ENCODE data around the gene MORN1. TPM values are rescaled to one million over a fixed set of nuclear protein-coding genes. Genes with fewer than 3 reads are reported as not detected.

The MORN1 gene
- total and polyA plus RNA-seq, 2 experiments from 2014 or later = 4.8 to 11.1 TPM

DNA sequence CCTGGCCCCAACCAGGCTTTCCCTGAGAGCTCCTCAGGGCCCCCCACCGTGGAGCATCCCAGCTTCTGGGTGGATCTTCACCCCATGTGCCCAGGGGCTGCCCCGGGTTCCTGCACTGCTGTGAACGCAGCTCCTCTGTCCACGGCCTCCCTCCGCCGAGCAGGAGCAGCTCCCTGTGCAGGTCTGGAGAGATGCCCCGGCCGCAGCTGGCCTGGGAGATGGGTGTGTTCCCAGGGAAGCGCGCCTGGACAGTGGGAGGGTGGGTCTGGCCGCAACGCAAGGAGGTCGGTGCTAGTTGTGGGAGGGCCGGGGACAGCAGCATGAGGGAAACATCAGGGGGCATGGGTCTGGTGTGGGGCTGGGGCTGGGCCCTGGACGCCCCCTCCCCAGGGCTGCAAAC, 71.3 kb downstream of the MORN1 start (continued):
- TF ChIP-seq NANOG (IDR thresholded peaks at IDR 0.05; ENCODE audit: borderline replicate concordance) = no peak

DNA sequence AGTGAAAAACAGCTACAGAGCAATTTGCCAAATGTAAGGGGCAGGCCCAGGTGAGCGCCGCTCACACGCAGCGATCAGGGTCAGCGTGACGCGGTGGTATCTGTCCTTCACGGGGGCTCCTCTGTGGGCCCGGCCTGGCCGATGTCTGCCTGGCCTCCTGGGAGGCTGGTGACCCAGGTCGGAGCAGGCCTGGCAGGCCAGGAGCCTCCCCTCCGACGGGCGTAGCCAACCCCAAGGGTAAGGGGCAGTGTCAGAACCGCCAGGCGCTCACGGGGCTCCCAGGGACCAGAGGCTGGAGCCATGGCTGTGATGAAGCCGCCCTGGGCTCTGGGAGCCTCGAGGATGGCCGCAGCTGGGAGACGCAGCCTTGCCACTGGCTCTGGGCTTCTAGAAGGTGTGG, 72.1 kb downstream of the MORN1 start:
- ATAC-seq (no peak), DNase-seq (ENCODE audit: low spot score) (no peak)
- Mint-ChIP-seq H3K4me3 (no peak overlapping the region), H3K36me3 (ENCODE audit: low read depth) (no peaks in the 10 kb centered on the region; the same call in 2 of the 3 replicates), H3K4me1 (peaks cover 6% of the 10 kb centered on the region), H3K27ac (no peak overlapping the region), H3K9me3 (no peaks in the 10 kb centered on the region), H3K27me3 (ENCODE audit: insufficient read depth, low read depth, poor library complexity) (peaks cover 8% of the 10 kb centered on the region)
- Histone ChIP-seq H4K20me1 (replicated peaks; ENCODE audit: insufficient read depth) (no peaks in the 10 kb centered on the region), H3K27me3 (ENCODE audit: insufficient read depth) (no peaks in the 10 kb centered on the region), H3K79me2 (replicated peaks; ENCODE audit: insufficient read depth) (no peaks in the 10 kb centered on the region), H2AFZ (no peak overlapping the region), H3K4me2 (no peak overlapping the region), H3K9me2 (ENCODE audit: insufficient read depth) (no peaks in the 10 kb centered on the region), H3K36me3 (ENCODE audit: insufficient read depth) (no peaks in the 10 kb centered on the region), H3K4me1 (ENCODE audit: insufficient read depth) (peaks cover 4% of the 10 kb centered on the region; the same call in 1 of the 2 replicates), H3K27ac (ENCODE audit: low read depth) (no peak overlapping the region), H3K4me3 (no peak overlapping the region), H3F3A (replicated peaks; ENCODE audit: low read depth) (no peaks in the 10 kb centered on the region)
- TF ChIP-seq STAT1 (IDR thresholded peaks at IDR 0.05; ENCODE audit: unreplicated experiment) = no peak

DNA sequence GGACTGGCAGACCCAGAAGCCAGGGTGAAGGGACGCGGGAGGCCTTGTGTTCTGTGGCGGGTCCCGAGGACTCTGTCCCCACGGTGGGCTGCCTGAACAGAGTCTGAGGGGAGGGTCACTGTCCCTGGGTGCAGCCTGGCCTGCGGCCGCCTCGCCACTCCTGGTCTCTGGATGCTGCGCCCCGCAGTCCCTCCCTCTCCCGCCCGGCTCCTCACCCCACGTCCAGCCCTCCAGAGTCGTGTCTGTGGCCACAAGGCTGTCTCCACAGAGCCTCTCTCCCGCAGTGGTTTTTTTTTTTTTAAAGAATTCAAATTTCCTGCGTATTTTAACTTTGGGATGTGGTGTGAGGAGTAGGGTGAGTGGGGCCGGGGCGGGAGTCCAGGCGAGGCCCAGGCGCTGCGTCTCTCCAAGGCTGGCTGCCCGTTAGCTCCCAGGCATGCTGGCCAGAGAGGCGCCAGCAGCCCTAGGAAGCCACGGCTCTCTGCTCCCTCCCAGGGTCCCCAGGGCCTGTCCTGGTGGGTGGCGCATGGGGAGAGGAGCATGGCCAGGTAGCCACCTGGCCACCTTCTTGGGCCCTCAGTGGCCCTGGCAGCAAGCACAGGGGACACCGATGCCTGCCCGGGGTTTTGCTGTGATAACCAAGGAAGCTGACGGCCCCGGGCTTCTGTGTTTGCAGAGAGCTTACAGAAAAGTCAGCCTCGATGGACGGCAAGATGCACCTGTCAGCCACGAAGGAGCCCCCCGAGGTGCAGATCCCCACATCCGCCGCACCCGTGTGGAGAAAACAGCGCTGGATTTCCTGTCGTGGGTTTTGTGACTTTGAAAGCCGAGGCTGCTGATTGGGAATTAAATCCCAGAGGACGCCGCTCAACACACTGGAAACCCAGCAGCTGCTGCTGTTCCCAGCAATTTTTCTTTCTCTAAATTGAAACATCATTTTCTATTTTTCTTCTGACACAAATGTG, 72.8 kb downstream of the MORN1 start:
- Mint-ChIP-seq H3K4me1 (peaks cover 6% of the 10 kb centered on the region), H3K27ac (no peak overlapping the region), H3K27me3 (ENCODE audit: insufficient read depth, low read depth, poor library complexity) (peaks cover 7% of the 10 kb centered on the region), H3K9me3 (no peaks in the 10 kb centered on the region), H3K36me3 (ENCODE audit: low read depth) (no peaks in the 10 kb centered on the region; the same call in 2 of the 3 replicates), H3K4me3 (no peak overlapping the region)
- no peaks in the 10 kb centered on the region for H3K9me2 ChIP-seq (ENCODE audit: insufficient read depth)
- no peaks in the 10 kb centered on the region; the same call in 1 of the 2 replicates for H3F3A ChIP-seq (replicated peaks; ENCODE audit: low read depth)
- peaks cover 4% of the 10 kb centered on the region; the same call in 1 of the 2 replicates for H3K4me1 ChIP-seq (ENCODE audit: insufficient read depth)
- H3K27me3 ChIP-seq (ENCODE audit: insufficient read depth) = no peaks in the 10 kb centered on the region
- no peaks in the 10 kb centered on the region for H4K20me1 ChIP-seq (replicated peaks; ENCODE audit: insufficient read depth)
- no peak overlapping the region for H2AFZ ChIP-seq
- DNase-seq (ENCODE audit: low spot score) = no peak
- H3K4me2 ChIP-seq = no peak overlapping the region
- no peak for ATAC-seq
- no peaks in the 10 kb centered on the region for H3K36me3 ChIP-seq (ENCODE audit: insufficient read depth)
- no peak overlapping the region for H3K4me3 ChIP-seq
- no peak overlapping the region for H3K27ac ChIP-seq (ENCODE audit: low read depth)
- no peaks in the 10 kb centered on the region for H3K79me2 ChIP-seq (replicated peaks; ENCODE audit: insufficient read depth)
- TF ChIP-seq POLR2AphosphoS5 (IDR thresholded peaks at IDR 0.05; ENCODE audit: low read depth) (no peak), EZH2 (IDR thresholded peaks at IDR 0.05; ENCODE audit: low read depth, unreplicated experiment) (no peak), JUNB (IDR thresholded peaks at IDR 0.05; ENCODE audit: unreplicated experiment) (no peak), CREB1 (CRISPR knock-in tag; IDR thresholded peaks at IDR 0.05; ENCODE audit: low read depth) (no peak), EZH2phosphoT487 (IDR thresholded peaks at IDR 0.05; ENCODE audit: unreplicated experiment) (no peak), STAT1 (IDR thresholded peaks at IDR 0.05; ENCODE audit: unreplicated experiment) (no peak), ZNF331 (CRISPR knock-in tag; IDR thresholded peaks at IDR 0.05; ENCODE audit: low read depth) (no peak), NANOG (IDR thresholded peaks at IDR 0.05; ENCODE audit: borderline replicate concordance) (no peak), ZNF114 (CRISPR knock-in tag; IDR thresholded peaks at IDR 0.05) (no peak)
- TF ChIP-seq, protein P1, sequence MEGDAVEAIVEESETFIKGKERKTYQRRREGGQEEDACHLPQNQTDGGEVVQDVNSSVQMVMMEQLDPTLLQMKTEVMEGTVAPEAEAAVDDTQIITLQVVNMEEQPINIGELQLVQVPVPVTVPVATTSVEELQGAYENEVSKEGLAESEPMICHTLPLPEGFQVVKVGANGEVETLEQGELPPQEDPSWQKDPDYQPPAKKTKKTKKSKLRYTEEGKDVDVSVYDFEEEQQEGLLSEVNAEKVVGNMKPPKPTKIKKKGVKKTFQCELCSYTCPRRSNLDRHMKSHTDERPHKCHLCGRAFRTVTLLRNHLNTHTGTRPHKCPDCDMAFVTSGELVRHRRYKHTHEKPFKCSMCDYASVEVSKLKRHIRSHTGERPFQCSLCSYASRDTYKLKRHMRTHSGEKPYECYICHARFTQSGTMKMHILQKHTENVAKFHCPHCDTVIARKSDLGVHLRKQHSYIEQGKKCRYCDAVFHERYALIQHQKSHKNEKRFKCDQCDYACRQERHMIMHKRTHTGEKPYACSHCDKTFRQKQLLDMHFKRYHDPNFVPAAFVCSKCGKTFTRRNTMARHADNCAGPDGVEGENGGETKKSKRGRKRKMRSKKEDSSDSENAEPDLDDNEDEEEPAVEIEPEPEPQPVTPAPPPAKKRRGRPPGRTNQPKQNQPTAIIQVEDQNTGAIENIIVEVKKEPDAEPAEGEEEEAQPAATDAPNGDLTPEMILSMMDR (conservative IDR thresholded peaks at IDR 0.05; ENCODE audit: low read depth in 2 of 2) = no peak
- TF ChIP-seq, protein P2, sequence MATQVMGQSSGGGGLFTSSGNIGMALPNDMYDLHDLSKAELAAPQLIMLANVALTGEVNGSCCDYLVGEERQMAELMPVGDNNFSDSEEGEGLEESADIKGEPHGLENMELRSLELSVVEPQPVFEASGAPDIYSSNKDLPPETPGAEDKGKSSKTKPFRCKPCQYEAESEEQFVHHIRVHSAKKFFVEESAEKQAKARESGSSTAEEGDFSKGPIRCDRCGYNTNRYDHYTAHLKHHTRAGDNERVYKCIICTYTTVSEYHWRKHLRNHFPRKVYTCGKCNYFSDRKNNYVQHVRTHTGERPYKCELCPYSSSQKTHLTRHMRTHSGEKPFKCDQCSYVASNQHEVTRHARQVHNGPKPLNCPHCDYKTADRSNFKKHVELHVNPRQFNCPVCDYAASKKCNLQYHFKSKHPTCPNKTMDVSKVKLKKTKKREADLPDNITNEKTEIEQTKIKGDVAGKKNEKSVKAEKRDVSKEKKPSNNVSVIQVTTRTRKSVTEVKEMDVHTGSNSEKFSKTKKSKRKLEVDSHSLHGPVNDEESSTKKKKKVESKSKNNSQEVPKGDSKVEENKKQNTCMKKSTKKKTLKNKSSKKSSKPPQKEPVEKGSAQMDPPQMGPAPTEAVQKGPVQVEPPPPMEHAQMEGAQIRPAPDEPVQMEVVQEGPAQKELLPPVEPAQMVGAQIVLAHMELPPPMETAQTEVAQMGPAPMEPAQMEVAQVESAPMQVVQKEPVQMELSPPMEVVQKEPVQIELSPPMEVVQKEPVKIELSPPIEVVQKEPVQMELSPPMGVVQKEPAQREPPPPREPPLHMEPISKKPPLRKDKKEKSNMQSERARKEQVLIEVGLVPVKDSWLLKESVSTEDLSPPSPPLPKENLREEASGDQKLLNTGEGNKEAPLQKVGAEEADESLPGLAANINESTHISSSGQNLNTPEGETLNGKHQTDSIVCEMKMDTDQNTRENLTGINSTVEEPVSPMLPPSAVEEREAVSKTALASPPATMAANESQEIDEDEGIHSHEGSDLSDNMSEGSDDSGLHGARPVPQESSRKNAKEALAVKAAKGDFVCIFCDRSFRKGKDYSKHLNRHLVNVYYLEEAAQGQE (IDR thresholded peaks at IDR 0.05; ENCODE audit: unreplicated experiment) = no peak
- TF ChIP-seq, protein P3, sequence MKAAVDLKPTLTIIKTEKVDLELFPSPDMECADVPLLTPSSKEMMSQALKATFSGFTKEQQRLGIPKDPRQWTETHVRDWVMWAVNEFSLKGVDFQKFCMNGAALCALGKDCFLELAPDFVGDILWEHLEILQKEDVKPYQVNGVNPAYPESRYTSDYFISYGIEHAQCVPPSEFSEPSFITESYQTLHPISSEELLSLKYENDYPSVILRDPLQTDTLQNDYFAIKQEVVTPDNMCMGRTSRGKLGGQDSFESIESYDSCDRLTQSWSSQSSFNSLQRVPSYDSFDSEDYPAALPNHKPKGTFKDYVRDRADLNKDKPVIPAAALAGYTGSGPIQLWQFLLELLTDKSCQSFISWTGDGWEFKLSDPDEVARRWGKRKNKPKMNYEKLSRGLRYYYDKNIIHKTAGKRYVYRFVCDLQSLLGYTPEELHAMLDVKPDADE (IDR thresholded peaks at IDR 0.05) = no peak

Data from GM23338 (cell line).